HG03378 (cell line): ENCODE data around the gene HUWE1.
"Not testable (repeated sequence)": the region's sequence is repeated elsewhere in the genome, so short reads cannot be mapped to it uniquely, and the experiment has no call there.

Experiments
- ATAC-seq: cut with Tn5 transposase; IDR thresholded peaks from one replicate; pipeline ENCODE4 v1.9.1; 2021; ENCODE audit warnings: mild to moderate bottlenecking, moderate library complexity; ENCODE audit not compliant: unreplicated experiment

Gene HUWE1

GRCh38 chrX:53538781-53539180, 147.7 kb downstream of the HUWE1 start:
- ATAC-seq = no peak

GRCh38 chrX:53531255-53531966, 155.1 kb downstream of the HUWE1 start:
- ATAC-seq = not testable (repeated sequence)

- no peak for ATAC-seq
Observed at GRCh38 chrX:53526999-53527398, 159.5 kb downstream of the HUWE1 start.

GRCh38 chrX:53511322-53511721, 175.2 kb downstream of the HUWE1 start:
- ATAC-seq = no peak

GRCh38 chrX:53504035-53504434, 182.5 kb downstream of the HUWE1 start:
- not testable (repeated sequence) for ATAC-seq

- no peak for ATAC-seq
Observed at GRCh38 chrX:53494436-53494835, 192.1 kb downstream of the HUWE1 start.

GRCh38 chrX:53486285-53486684, 200.2 kb downstream of the HUWE1 start:
- ATAC-seq = no peak

- ATAC-seq = no peak
Observed at GRCh38 chrX:53483838-53484405, 202.6 kb downstream of the HUWE1 start.

- ATAC-seq = no peak
Observed at GRCh38 chrX:53483416-53483815, 203.1 kb downstream of the HUWE1 start.
